ENCODE data around the gene SPDEF. TPM values are rescaled to one million over a fixed set of nuclear protein-coding genes. Genes with fewer than 3 reads are reported as not detected.

SPDEF gene
- total RNA-seq, 1 donor from 2014 or later = 0.65 TPM

GRCh38 chr6:34494973-34495372 lies 61.2 kb downstream of the SPDEF start:
- H3K4me3 Mint-ChIP-seq (ENCODE audit: low read depth) = no peak overlapping the region
- no peak for TF ChIP-seq CTCF (IDR thresholded peaks at IDR 0.05; ENCODE audit: unreplicated experiment)
- H3K9me3 Mint-ChIP-seq (ENCODE audit: low read depth) = peaks cover 2% of the 10 kb centered on the region
- DNase-seq (ENCODE audit: low spot score, unreplicated experiment) = no peak
- no peak overlapping the region for H3K27ac Mint-ChIP-seq
- H3K4me1 Mint-ChIP-seq (ENCODE audit: low read depth) = no peaks in the 10 kb centered on the region
- H3K36me3 Mint-ChIP-seq (ENCODE audit: insufficient read depth) = no peaks in the 10 kb centered on the region
- H3K27me3 Mint-ChIP-seq = peaks cover 6% of the 10 kb centered on the region

GRCh38 chr6:34493344-34493743 lies 62.8 kb downstream of the SPDEF start:
- DNase-seq (ENCODE audit: low spot score, unreplicated experiment) = no peak
- Mint-ChIP-seq H3K9me3 (ENCODE audit: low read depth) (no peaks in the 10 kb centered on the region), H3K4me1 (ENCODE audit: low read depth) (no peaks in the 10 kb centered on the region), H3K27me3 (peaks cover 6% of the 10 kb centered on the region), H3K4me3 (ENCODE audit: low read depth) (no peak overlapping the region), H3K27ac (no peak overlapping the region), H3K36me3 (ENCODE audit: insufficient read depth) (no peaks in the 10 kb centered on the region)
- no peak for TF ChIP-seq CTCF (IDR thresholded peaks at IDR 0.05; ENCODE audit: unreplicated experiment)

GRCh38 chr6:34491091-34491430 lies 65.1 kb downstream of the SPDEF start:
- Mint-ChIP-seq H3K4me3 (ENCODE audit: low read depth) (no peak overlapping the region), H3K27me3 (peaks cover 6% of the 10 kb centered on the region), H3K9me3 (ENCODE audit: low read depth) (no peaks in the 10 kb centered on the region), H3K4me1 (ENCODE audit: low read depth) (no peaks in the 10 kb centered on the region), H3K36me3 (ENCODE audit: insufficient read depth) (no peaks in the 10 kb centered on the region), H3K27ac (no peak overlapping the region)
- TF ChIP-seq CTCF (IDR thresholded peaks at IDR 0.05; ENCODE audit: unreplicated experiment) = no peak
- no peak for DNase-seq (ENCODE audit: low spot score, unreplicated experiment)

GRCh38 chr6:34490390-34491090 lies 65.6 kb downstream of the SPDEF start:
- no peak for DNase-seq (ENCODE audit: low spot score, unreplicated experiment)
- H3K9me3 Mint-ChIP-seq (ENCODE audit: low read depth) = no peaks in the 10 kb centered on the region
- no peak overlapping the region for H3K27ac Mint-ChIP-seq
- no peaks in the 10 kb centered on the region for H3K4me1 Mint-ChIP-seq (ENCODE audit: low read depth)
- no peak for TF ChIP-seq CTCF (IDR thresholded peaks at IDR 0.05; ENCODE audit: unreplicated experiment)
- peaks cover 7% of the 10 kb centered on the region for H3K27me3 Mint-ChIP-seq
- no peaks in the 10 kb centered on the region for H3K36me3 Mint-ChIP-seq (ENCODE audit: insufficient read depth)
- no peak overlapping the region for H3K4me3 Mint-ChIP-seq (ENCODE audit: low read depth)

- TF ChIP-seq CTCF (IDR thresholded peaks at IDR 0.05; ENCODE audit: unreplicated experiment) = no peak
- no peaks in the 10 kb centered on the region for H3K9me3 Mint-ChIP-seq (ENCODE audit: low read depth)
- H3K36me3 Mint-ChIP-seq (ENCODE audit: insufficient read depth) = no peaks in the 10 kb centered on the region
- no peak overlapping the region for H3K27ac Mint-ChIP-seq
- no peak overlapping the region for H3K4me3 Mint-ChIP-seq (ENCODE audit: low read depth)
- peaks cover 6% of the 10 kb centered on the region for H3K27me3 Mint-ChIP-seq
- no peak for DNase-seq (ENCODE audit: low spot score, unreplicated experiment)
- no peaks in the 10 kb centered on the region for H3K4me1 Mint-ChIP-seq (ENCODE audit: low read depth)
These were observed 66.8 kb downstream of the SPDEF start for GRCh38 chr6:34489207-34489805.

Other genes with a start within 250 kb of the SPDEF start
- gene NUDT3, start 163.7 kb downstream of the SPDEF start, total RNA-seq = 20.6 and 23.4 TPM in 2 replicates
- gene RPS10, start 130.3 kb downstream of the SPDEF start, total RNA-seq = 1,118 and 1,174 TPM in 2 replicates
- 0.72 and 0.89 TPM in 2 replicates for gene PACSIN1, start 90.3 kb downstream of the SPDEF start, total RNA-seq
- gene ILRUN, start 140.4 kb upstream of the SPDEF start, total RNA-seq = 55.2 and 56.3 TPM in 2 replicates
- gene SNRPC, start 201.2 kb upstream of the SPDEF start, total RNA-seq = 119 and 122 TPM in 2 replicates
- gene BLTP3A, start 235.8 kb upstream of the SPDEF start, total RNA-seq = 21.5 and 22.0 TPM in 2 replicates